ENCODE results near the gene CD248.
A peak's percentile ranks its signal among the peaks of the same experiment; 100 is the strongest.
"Not testable (repeated sequence)": the region's sequence is repeated elsewhere in the genome, so short reads cannot be mapped to it uniquely, and the experiment has no call there.

The CD248 gene

DNA sequence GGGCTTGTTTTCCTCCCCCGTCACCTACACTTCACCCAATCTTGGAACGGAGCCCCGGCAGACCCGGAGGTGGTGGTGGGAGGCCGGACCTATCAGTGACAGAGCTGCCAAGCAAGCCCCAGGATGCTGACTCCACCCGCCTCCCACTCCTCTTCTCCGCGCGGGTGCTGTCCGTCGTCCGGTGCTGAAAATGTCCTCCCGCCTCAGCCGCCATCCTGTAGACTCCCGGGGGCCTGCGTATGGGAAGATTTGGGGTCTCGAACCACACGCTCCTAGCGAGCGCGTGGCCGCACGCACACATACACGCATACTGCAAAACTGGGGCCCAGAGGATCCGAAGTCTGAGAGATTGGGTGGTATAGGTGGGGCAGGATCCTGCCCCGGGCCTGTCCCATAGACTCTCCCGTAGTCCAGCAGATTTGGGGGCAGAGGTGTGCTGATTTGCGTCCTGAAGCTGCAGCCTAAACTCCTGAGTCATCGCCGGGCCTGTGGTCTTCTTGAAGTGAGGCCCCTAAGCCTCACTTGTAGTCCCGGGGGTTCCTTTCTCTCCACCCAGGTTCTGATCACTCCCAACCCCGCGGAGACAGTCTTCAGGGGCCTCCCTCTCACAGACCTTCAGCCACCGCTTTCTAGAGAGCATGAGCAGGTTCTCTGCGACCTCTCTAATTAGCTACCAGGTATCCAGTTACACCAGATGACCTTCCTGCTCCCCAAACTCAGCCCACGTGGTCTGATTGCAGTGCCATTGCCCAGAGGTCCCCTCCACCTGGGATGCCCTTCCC, 27.1 kb downstream of the CD248 start:
- peak; percentile 70 to 76 for DNase-seq (ENCODE audit: low read depth in 2 of 2)

DNA sequence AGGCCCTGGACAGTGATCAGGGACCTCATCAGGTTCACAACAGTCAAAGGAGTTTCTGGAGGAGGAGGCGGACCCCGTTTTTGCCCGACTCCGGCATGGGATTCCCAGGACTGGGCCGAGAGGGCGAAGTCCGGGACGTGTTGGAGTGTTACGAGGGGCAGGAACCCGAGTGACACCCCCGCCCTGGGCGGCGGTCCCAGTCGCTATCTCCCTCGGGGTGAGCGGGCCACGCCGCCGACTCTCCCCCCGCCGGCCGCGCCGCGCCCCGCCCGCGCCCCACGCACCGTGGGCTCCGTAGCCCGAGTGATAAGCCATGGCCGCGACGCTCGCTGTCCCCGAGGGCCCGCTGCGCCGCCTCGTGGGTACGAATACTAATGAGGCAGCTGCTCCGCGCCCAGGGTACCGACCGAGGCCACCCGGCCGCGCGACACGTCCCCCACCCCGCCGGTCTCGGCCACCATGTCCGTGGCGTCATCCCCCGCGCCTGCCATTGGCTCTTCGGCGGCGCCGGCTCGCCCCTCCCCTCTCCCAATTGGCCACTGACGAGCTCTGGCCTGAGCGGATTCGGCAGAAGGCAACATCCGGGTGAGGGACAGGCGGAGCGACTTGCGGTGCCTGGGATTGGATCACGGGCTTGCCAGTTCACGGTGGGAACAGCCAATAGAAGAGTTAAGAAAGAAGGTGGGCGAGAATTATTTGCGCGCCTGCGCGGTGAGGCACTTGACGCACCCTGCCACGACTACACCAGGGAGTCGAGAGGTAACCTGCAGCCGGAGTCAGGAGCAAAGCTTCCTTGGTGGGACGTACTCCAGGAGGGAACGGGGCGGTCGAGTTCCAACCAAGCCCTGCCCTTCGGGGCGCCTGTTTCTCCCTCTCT, 27.9 kb downstream of the CD248 start, which contains the start of gene YIF1A:
YIF1A (minus strand) TSS at position 473 of the 877 bp plus-strand sequence; CDS start at position 315, 158 bp downstream.
- DNase-seq (ENCODE audit: low read depth in 2 of 2) = peak; percentile 95 to 97

DNA sequence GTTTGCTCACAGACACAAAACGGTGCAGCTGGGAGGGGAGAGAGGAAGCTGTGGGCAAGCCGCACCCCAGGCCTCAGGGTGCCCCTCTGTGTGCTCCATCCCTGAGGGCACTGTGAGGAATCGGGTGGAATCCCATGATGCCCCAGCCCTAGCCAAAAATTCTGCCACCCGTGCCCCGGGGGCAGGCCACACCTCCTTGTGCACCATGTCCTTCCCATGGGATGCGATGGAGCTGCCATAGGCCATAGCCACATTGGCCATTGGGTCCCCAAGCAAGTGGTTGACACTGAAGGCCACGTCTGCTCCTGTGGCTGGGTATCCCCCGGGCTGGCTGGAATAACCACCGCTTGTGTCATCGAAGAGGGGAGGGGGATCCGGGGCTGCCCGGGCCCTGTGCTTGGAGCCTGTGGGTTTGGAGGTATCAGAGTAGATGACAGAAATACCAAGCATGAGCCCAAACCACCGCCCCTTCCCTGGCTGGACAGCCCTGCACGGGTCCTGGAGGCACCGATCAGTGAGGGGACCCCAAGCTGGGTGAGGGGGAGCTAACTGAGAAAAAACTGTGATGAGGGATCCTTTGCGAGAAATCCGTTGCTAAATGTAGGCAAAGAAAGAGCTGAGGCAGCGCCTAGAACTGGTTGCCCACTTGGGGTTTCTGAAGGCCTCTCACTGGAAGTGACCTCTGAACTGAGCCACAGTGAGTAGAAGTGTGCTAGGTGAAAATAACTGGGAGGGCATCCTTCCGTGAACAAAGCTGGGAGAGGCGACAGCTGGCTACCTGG, 28.8 kb downstream of the CD248 start:
- no peak for DNase-seq (ENCODE audit: low read depth in 2 of 2)

DNA sequence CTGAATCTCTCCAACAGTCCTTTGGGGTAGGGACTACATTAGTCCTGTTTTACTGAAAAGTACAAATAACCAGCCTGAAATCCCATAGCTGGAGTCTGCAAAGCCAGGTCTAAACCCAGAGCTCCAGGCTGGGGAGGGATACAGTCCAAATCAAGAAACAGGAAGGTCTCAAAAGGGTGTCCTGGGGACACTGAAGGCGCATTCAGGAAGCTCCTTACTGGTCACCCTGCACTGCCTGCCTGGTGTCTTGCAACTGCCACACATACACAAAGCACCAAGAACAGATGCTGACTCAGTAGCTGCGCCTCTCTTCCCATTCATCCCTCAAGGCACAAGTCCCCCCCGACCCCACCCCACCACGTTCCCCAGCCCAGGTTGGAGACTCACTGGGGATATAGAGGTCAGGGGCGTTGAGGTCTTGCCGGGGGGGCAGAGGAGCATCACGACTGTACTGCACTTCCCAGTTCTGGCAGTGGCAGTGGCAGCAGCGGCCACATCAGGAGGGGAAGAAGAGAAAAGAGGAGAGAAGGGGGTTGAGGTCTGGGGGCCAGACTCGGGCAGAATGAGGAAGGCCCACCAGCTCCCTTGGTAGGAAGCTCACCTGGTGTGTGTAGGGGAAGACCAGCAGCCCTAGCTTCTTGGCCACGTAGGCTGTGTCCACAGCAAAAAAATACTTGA, 29.5 kb downstream of the CD248 start:
- no peak for DNase-seq (ENCODE audit: low read depth in 2 of 2)

DNA sequence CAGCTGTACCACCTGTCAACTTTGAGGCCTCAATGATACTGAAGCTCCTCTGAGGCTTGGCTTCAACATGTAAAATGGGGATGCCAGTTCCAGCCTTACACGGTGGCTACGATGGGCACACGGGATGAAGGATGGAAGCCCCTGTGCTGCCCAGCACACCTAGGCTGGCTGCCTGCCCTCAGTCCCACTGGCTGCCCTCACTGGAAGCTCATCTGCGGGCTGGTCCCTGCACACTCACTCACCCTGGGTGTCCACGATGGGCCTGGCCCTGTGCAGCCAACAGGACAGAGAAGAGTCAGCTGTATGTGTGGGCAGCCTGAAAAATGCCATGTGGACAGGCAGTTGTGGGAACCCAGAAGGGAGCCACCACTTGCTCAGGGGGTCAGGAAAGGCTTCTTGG, 30.1 kb downstream of the CD248 start:
- no peak for DNase-seq (ENCODE audit: low read depth in 2 of 2)

DNA sequence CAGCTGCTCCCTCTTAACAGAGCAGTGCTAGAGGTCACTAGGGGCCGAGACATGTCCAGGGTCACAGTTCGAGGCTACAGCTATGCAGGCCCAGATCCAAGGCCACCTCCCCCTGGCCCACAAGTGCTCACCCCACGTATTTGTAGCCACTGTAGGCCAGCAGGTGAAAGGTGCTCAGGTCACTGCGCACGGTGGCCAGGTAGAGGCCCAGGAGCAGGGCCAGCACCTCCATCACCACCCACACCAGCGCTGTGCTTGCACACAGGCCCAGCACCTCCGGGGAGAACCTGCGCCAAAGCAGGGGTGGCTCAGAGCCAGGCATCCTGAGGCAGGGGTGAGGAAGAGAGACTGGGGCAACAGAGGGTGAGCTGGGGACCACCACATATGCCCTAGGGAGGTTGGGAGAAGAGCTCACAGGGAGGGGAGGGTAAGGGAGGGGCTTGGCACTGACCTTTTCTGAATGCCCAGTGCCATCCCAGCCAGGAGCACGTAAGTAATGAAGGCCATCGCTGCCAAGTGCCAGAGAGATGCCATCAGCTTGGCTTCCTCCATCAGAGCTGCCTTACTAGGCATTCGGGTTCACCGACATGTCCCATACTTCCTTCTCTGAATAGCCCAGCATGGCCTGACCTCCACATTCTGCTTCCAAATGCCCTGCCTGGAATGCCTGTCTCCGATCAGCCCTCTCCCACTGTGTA, 31.4 kb downstream of the CD248 start:
- DNase-seq (ENCODE audit: low read depth in 2 of 2) = no peak

DNA sequence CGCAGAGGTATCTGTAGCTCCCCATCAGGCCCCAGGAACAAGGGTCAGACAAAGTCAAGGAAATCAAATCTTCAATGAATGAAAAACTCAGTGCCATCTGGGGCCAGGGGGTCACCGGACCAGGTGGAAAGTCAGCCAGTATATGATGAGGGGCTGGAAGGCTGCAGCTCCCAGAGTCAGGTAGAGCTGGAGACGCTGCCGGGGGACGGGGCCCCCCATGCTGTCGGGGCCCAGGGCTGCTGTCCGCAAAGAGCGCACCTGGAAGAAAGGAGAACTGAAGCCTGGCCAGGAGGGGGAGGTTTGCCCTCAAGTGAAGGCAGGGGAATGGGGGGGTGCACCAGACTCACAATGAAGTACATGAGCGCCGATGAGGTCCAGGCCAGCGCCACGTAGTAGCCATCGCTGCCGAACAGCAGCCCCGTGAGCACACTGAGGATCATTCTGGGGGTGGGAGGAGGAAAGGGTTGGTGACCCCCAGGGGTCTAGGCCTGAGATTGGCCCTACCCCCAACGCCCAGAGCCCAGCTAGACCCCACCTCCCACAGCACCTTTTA, 32.2 kb downstream of the CD248 start:
- no peak for DNase-seq (ENCODE audit: low read depth in 2 of 2)

DNA sequence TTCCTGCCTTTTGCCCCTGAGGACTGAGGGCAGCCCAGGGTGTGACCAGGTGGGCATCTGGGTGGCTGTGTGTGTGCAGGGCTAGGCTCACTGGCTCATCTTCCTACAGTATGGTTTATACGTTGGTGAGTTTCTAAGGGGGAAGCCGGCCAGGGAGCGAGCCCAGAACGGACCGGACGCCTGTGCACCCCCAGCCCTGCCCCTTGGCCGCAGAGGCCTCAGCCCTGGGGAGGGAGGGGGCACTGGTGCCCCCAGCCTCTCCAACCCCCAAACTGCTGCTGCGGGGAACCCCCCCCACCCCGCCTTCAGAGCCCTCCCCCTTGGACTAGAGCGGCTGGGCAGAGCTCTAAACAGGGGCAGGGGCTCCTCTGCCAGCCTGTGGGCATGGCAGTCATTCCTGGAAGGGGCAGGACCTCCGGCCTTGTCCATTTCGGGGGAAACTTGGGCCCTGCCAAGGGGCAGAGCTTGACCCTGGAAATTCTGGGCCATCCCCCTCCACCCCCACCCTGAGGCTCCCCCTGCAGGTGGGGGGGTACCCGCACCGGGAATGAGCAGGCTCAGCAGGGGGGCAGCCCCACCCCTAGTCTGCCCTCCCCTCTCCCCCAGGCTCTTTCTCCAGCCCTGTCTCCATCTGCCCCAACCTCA, 33.3 kb downstream of the CD248 start:
- DNase-seq (ENCODE audit: low read depth in 2 of 2) = no peak

DNA sequence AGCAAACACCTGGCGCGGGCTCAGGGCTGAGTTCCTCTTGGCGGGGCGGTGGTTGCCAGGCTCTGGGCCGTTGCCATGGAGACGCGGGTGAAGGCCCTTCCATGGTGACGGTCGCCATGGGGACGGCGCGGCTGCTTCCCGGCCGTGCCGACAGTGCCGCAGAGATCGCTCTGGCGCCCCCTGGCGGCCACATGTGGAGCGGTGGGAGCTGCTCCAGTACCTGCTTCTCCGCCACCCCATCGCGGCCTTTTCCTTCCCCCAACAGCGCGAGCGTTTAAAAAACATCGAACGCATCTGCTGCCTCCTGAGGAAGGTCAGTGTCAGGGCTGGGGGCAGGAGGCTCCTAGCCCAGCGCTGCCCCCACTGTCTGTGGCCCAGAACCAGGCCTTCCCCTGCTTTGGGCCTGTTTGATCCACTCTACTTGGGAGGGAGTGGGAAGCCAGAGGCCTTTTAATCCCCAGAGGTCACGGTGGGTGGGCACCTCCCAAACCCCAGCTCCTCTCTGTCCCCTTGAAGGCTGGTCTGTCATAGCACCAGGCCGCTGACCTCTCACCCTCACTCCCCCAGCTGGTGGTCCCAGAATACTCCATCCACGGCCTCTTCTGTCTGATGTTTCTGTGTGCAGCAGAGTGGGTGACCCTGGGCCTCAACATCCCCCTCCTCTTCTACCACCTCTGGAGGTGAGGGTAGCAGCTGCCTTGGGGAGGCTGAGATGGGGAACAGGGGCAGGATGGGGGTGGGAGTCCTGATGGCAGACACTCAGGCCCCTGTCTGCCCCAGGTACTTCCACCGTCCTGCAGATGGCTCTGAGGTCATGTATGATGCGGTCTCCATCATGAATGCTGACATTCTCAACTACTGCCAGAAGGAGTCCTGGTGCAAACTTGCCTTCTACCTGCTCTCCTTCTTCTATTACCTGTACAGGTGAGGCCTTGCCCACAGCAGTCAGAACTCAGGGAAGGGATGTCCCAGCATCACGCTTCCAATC, 34.1 kb downstream of the CD248 start:
- peak; percentile 98 for DNase-seq (ENCODE audit: low read depth in 2 of 2)

DNA sequence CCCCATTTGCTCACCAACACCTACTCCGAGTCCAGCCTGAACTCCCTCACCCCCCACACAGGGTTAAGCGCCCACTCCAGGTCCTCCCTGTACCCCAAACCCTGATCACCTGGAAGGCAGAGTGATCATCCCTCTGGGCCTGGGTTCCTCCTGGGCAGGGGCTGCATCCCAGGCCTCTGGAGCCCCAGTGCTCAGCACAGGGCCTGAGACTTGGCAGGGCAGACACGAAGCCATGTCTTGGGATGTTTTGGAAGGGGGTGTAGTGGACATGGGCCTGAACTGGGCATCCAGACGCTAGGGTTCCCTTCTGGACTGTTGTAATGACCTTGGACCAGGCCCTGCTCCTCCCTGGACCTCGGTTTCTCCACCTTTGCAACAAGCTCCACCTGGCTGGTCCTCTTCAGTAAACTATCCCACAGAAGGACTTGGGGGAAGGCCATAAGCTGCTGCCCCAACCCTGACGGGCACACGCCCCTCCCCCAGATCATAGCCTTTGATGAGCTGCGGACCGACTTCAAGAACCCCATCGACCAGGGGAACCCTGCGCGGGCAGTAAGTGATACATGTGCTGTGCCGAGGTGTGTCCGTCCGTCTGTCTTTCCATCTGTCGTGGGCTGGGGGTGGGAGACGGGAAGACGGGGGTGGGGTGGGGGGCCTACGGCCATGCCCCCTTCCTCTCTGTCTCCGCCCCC, 34.9 kb downstream of the CD248 start:
- no peak for DNase-seq (ENCODE audit: low read depth in 2 of 2)

DNA sequence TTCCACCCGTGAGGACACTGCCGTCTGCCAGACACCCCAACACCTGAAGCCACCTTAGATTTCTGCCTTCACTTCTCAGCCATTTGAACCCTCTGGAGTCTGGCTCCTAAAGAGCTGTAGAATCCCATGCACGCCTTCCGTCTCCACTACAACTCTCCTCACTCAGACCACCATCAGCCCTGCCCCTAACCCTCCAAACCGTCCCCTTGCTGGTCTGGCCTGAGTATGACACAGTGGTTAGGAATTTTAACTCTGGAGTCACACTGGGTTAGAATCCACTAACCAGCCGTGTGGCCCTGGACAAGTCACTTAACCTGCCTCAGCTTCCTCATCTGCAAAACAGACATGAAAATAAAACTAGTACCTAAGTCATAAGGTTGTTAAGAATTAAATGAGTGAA, 35.8 kb downstream of the CD248 start:
- no peak for DNase-seq (ENCODE audit: low read depth in 2 of 2)

DNA sequence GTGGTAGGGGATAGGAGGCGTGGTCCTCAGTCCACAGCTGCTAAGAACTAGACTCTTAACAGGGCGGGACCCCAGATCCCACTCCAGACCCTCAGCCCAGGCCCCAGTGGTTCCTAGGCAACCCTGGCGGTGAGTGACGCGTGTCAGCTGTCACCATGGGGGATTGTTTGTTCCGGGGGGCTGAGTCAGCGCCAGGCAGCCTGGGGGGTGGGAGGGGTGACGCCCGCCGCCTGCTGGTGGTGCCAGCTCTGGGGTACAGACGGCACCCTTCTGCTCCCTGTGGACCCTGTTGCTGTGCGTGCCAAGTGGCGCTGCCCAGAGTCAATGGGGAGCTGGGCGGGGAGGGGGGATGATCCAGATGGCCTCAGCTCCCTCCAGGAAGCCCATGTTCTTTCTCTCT, 36.4 kb downstream of the CD248 start:
- DNase-seq (ENCODE audit: low read depth in 2 of 2) = no peak

DNA sequence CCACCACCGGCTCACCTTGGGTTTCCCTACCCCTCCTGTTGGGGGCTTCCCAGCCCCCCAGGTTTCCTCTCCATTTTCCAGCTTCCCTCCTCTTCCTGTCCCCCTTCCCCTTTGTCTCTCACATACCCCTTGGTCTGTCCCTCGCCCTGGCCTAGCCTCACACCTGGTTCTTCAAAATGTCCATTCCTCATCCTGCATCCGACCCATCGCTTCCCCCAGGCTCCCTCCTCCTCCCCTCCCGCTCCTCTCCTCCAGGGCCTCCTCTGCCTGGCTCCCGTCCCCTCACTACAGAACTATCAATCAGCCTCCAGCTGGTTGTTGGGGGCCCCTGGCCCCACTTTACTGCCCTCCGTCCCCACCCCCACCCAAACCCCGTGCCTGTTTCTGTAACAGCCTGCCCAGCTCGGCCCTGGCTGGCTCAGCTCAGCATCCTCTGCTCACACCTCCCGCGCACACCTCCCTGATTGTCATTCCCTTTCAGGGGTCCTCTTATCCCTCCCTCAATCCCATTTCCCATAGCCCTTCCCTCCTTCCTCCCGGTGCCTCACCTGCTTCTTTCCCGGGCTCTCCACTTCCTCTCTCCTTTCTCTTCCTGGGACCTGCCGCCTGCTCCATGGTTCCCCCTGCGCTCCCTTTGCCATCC, 37.6 kb downstream of the CD248 start:
- DNase-seq (ENCODE audit: low read depth in 2 of 2) = no peak

DNA sequence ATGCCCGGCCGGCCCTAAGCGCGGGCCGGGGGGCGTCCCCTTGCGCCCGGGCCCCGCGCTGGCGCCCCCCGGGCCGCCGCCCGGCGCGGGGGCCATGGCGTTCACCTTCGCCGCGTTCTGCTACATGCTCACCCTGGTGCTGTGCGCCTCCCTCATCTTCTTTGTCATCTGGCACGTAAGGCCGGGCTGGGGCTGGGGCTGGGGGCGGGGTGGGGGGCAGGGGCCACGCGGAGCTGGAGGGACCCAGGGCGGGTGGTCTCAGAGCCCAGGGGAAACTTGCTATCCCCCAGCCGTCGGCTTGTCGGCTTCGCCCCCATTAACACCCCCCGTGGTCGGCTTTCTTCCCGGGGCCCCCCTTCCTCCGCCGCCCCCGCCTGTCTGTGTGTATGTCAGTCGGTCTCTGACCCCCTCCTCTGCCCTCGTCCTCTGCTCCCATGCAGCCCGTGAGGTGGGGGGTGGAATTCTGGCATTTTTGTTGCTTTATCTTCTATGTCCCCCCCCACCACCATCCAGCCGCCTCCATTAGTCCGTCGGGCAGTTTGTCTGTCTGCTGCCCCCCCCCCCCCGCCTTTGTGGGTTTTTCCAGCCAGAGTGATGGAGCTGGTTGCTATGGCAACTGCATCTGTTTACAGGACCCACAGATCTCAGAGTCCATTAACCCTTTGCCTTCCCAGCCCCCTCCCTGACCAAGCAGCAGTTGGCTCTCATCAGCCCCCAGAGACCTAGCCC, 38.3 kb downstream of the CD248 start:
- DNase-seq (ENCODE audit: low read depth in 2 of 2) = no peak

DNA sequence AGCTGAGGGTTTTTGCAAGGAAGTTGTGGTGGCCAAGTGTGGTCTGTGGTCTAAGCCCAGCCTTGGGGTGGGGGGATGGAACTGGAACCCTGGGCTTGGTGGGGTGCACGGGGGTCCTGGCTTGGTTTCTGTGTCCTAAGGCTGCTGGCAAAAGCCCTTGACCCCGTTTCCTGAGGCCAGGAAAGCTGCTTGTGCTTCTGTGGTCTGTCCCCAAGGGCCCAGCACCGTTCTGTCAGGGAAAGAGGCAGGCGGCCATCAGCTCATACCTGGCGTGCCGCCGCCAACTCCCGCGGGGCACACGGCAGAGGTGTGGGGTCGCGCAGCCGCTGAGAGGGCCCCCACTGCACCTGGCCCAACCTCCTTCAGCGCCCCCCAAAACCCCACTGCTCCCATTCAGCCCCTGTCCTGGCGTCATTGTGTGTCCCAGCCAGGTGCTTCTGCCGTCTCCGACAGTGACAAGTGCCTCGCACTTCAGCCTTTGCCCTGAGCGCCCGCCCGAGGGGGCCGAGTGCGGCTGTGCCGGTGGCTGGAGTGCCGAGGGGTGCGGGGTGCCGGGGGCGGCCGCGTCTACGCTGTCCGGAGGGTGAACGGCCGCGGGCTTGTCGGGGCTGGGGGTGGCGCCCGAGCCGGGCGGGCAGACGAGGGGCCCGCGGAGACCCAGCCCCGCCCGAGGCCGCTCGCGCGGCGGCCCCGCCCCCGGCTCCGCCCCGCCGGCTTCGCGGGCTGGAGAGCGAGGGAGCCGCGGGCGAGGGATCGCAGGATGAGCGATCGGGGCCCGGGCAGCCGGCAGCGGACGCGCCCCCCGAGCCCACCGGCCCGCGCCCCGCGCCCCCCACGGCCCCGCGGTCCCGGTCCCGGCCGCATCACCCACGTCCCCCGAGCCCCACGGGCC, 39.1 kb downstream of the CD248 start, which contains the start of gene CNIH2:
CNIH2 (plus strand) TSS at position 705 of the 892 bp plus-strand sequence. CDS start 282 bp downstream, outside the sequence.
- peak; percentile 33 to 34 for DNase-seq (ENCODE audit: low read depth in 2 of 2)

DNA sequence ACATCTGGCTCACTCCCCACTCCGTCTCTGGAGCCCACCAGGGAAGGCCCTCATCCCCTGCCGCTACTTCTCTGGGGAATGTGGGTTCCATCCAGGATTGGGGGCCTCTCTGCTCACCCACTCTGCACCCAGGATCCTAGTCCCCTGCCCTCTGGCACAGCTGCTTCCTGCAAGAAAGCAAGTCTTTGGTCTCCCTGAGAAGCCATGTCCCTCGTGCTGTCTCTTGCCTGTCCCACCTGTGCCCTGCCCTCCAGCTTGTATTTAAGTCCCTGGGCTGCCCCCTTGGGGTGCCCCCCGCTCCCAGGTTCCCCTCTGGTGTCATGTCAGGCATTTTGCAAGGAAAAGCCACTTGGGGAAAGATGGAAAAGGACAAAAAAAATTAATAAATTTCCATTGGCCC, 39.8 kb downstream of the CD248 start:
- not testable (repeated sequence) for DNase-seq (ENCODE audit: low read depth in 2 of 2)
